HG03097 (cell line): ENCODE results near the gene RHOA.
A peak's percentile ranks its signal among the peaks of the same experiment; 100 is the strongest.
"Not testable (repeated sequence)": the region's sequence is repeated elsewhere in the genome, so short reads cannot be mapped to it uniquely, and the experiment has no call there.

Source experiments
- ATAC-seq: cut with Tn5 transposase; IDR thresholded peaks from one replicate; pipeline ENCODE4 v1.9.1; 2021; ENCODE audit not compliant: unreplicated experiment, low FRiP score

The RHOA gene

DNA sequence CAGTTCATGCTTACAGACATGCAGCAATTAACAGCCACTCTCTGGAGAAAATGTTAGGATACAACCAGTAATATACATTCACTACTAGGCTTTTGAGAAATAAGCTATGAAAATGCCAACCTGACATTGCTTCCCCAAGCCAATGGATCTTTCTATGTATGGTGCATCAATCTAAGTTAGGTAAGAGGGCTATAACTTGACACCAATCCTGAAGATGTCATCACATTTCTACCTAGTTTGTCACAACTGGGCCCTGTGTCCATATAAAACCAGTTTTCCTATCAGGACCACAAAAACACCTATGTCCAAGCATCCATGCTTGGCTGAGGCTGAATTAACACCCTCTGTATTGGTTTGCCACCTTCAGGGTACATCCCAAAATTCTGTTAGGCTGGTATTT is 39.8 kb downstream of the RHOA start:
- no peak for ATAC-seq

DNA sequence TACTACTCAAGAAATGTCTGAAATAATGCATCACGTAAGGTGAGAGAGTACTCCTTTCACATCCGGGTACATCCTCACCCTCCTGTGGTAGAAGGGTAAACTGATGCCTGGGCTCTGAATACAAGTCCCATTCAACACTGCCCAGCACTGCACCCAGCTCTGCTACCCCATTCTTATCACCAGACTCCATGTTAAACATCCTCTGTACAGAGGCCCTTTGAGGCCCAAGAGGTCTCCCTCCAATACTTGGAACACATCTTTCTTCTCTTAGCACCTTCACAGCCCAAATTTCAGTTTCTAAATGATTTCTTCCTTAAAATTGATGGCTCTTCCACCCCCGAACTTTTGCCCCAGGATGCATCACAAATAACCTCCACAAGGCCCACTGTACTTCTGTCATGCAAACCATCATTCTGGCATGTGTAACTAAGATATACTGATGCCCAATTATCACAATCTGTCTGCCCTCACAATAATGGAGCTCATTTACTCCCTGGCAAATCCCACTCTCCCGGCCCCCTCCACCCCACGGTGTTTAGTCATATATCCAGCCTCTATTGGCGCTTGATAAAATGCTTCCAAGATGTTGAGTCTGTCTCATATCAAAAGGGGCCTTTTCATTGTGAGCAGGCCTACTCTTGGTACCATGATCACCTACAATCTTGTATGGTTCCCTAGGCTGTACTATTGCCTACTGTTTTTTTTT is 41.0 kb downstream of the RHOA start:
- no peak for ATAC-seq

DNA sequence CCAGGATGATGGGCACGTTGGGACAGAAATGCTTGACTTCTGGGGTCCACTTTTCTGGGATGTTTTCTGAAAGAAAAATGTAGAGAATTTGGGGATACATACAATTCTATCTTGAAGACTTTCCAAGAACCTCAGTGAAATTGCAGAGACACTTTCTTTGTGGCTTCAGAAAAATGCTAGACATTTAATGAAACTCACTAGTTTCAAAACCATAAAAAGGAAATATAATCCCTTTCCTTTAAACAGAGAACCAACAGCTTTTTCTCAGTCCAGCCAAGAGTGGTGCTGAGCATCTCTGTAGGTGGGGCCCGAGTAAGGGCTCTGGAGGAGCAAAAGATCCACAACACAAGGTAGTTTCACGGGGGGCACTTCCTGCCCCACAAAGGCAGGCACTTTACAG is 49.2 kb downstream of the RHOA start:
- ATAC-seq = no peak

DNA sequence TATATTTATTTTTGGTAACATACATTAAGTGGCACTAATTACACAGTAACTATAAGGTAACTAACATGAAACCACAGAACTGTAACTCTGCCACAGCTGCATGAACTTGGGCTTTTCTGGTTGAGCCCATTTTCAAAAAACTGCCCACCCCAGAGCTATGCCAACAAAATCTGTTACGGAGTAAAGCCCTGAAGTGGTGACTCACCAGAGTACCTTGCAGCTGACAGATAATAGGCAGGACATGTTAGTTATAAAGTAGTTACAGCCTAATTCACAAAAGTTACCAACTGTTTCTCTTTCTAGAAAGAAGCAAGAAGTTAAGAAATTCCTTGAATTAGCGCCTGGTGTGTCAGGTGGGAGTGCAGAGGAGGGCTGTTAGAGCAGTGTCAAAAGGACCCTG is 52.2 kb downstream of the RHOA start:
- ATAC-seq = no peak

- no peak for ATAC-seq
These were observed 52.9 kb downstream of the RHOA start for GRCh38 chr3:49358884-49359225.

- ATAC-seq = peak; percentile 79
These were observed 53.4 kb downstream of the RHOA start, which contains the start of gene GPX1 for GRCh38 chr3:49358217-49358883. GPX1 (minus strand) TSS chr3:49358353; CDS start chr3:49358278, 75 bp downstream.

DNA sequence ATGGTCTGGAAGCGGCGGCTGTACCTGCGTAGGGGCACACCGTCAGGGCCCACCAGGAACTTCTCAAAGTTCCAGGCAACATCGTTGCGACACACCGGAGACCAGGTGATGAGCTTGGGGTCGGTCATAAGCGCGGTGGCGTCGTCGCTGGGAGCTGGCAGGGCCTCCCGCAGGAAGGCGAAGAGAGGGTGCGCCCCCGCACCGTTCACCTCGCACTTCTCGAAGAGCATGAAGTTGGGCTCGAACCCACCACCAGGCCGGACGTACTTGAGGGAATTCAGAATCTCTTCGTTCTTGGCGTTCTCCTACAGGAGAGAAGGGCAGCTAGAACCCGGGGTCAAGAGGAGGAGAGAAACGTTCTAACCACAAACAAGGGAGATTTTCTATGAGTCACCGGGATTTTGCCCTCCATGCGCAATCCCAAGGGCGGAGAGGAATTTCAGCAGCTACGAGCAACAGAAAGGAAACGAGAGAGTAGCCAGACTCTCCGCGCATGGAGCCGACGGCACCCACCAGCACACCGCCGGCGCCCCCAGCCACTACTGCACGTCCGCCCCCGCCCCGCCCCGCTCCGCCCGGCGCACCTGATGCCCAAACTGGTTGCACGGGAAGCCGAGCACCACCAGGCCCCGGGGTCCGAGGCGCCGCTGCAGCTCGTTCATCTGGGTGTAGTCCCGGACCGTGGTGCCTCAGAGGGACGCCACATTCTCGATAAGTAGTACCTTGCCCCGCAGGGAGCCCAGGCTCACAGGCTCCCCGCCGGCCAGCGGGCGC is 54.1 kb downstream of the RHOA start:
- peak; percentile 13 for ATAC-seq

- not testable (repeated sequence) for ATAC-seq
These were observed 54.7 kb downstream of the RHOA start for GRCh38 chr3:49357095-49357442.

DNA sequence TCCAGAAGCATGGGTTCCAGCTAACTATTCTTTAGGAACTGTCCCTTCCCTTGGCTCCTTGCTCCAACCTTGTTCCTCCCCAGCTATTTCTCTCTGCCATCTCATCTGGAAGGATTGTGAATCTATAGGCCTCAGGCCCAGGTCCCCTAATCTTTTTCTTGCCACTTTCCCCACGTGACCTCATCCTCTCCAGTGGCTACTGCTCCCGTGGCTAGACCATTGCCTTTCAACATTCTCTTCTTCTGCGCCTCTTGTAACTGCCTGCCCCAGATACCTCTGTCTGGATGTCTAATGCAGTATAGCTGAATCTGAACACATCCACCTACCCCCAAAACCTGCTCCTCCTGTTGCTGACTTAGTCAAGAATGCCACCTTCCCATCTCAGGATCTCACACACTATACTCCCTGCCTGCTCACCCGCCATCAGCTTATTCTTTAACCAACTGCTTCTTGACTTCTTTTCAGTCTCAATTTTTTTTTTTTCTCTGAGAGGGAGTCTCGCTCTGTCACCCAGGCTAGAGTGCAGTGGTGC is 58.8 kb downstream of the RHOA start:
- no peak for ATAC-seq

GRCh38 chr3:49352281-49352680 is 59.5 kb downstream of the RHOA start:
- no peak for ATAC-seq

GRCh38 chr3:49351521-49352011 is 60.2 kb downstream of the RHOA start:
- ATAC-seq = no peak

DNA sequence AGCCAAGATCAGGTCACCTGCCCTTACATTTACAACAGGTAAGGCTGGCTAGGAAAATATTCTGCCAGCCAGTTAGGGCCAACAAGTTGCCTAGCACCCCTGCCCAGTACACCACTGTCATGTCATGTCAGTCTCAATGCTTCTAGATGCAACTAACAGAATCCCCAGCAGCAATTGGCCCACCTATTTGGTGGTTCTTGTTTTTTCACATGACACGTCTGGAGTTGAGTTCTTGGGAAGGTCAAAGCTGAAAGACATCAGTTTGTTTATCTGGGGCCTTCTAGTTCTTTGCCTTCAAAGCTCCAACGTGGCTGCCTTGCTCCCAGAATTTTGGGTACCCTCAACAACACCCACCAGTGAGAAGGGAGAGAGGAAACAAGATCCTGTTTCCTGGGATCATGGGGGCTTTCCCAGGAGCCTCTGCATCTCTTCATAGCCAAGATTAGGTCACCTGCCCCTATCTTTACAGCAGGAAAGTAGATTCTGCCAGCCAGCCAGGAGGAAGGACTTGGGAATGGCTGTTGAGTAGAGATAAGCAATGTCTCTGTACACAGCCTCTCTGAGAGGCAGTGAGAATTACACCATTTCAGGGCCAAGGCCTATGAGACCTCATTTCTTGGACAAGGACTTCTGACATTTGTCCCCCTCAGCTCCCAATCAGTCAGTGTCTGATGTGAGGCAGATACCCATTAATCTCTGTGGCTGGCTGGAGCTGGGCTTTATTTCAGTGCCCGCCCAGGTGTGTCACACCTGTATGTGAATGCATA is 62.2 kb downstream of the RHOA start:
- no peak for ATAC-seq

DNA sequence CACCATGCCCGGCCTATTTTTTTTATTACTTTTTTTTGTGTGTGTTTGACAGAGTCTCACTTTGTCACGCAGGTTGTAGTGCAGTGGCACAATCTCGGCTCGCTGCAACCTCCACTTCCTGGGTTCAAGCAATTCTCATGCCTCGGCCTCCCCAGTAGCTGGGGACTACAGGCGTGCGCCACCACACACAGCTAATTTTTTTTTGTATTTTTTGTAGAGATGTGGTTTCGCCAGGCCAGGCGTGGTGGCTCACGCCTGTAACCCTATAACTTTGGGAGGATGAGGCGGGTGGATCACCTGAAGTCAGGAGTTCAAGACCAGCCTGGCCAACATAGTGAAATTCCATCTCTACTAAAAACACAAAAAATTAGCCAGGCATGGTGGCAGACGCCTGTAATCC is 63.4 kb downstream of the RHOA start:
- not testable (repeated sequence) for ATAC-seq

DNA sequence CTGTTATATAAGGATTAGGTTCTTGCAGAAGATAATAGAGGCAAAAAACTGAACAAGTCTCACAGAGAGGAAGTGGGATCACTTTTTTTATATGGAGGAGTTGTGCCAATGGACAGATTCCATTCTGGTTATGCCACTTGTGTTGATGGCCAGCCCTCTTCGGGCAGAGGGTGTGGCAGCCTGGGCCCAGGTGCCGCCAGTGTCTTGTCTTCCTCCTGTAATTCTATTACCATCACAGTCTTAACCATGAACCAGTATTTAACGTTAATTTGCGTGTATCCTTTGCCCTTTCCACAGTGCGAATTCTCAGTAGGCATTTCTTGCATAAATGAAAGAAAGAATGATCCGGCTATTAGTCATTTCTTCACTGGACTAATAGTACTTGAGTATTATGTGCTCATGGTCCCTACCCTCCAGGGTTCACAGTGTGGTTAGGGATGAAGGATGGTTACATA is 65.0 kb downstream of the RHOA start:
- ATAC-seq = no peak

- ATAC-seq = no peak
These were observed 68.6 kb downstream of the RHOA start for GRCh38 chr3:49343163-49343562.

GRCh38 chr3:49341996-49342395 is 69.8 kb downstream of the RHOA start:
- no peak for ATAC-seq

DNA sequence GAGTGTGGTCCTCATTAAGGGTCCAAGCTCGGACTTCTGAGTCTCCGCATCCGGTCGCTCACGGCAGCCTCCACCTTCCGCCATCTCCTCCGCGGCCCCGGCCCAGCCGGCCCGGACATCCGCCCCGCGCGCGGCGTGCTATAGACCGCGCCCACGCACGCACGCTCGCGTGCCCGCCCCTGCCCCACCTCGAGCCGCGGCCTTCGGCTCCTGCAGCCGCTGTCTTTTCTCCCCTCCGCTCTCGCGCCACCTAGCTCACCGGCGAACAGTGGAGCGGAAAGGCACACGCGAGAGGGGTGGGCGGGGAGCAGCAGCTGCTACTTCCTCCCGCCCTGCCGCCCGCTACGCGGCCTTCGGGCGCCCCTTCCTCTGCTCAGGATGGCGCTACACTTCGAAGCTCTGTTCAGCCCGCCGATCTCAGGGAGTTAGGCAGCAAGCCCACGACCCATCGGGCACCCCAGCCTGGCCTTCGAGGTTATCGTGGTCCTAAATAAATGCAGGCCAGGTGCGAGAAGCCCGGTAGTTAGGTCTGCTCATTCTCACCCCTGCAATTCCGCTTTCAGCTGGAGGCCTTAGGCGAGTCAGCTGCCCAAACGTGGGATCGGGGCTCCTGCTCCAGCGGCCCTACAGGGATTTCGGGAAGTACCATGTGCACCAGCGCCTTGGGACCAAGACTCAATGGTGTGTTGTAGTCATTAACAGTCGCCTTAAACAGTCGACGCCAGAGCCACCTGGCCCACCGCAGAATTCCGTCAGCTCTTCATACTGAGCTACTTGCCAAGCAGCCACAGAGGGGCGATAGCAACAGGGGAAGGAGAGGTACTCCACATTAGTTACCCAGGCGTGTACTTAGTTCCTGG is 71.6 kb downstream of the RHOA start, which contains the start of gene USP4:
USP4 (minus strand) TSS at position 113 of the 860 bp plus-strand sequence; CDS start at position 84, 29 bp downstream.
- peak; percentile 86 for ATAC-seq

- ATAC-seq = no peak
These were observed 72.2 kb downstream of the RHOA start for GRCh38 chr3:49339581-49339940.

- no peak for ATAC-seq
These were observed 77.7 kb downstream of the RHOA start for GRCh38 chr3:49333916-49334633.
